Heart left ventricle (tissue), 16 donors: ENCODE measurements around the gene TIPARP. TPM values are rescaled to one million over a fixed set of nuclear protein-coding genes. Genes with fewer than 3 reads are reported as not detected.
"Not testable (repeated sequence)": the region's sequence is repeated elsewhere in the genome, so short reads cannot be mapped to it uniquely, and the experiment has no call there.

Experiments used
- ATAC-seq, 4 donors: fragments of 200-7000 bp; cut with Tn5 transposase; one replicate each; pipeline ENCODE4 v1.9.1; 2020 to 2022; ENCODE audit warnings: moderate library complexity in 4 of 4, mild to moderate bottlenecking in 3 of 4, moderate number of reproducible peaks in 1 of 4
- DNase-seq, 5 donors: peaks; one replicate each; pipeline ENCODE4 v3.0.0-alpha.2; 2020
- H3K27ac ChIP-seq, 12 donors: fragments of 200-600 bp; sonication (generic) in 4 of 12; one replicate each; pipeline versions ENCODE4 v1.5.0 to v1.8.0; 2016 to 2022; ENCODE audit warnings: mild to moderate bottlenecking in 2 of 12
- H3K27me3 ChIP-seq, 9 donors: fragments of 200-600 bp; sonication (generic) in 2 of 9; one replicate each; pipeline versions ENCODE4 v1.5.1 to v1.8.0; 2016 to 2022; ENCODE audit warnings: mild to moderate bottlenecking in 3 of 9
- H3K36me3 ChIP-seq, 9 donors: fragments of 200-600 bp; sonication (generic) in 2 of 9; one replicate each; pipeline versions ENCODE4 v1.5.0 to v1.8.0; 2018 to 2022; ENCODE audit warnings: mild to moderate bottlenecking in 2 of 9
- H3K4me1 ChIP-seq, 12 donors: fragments of 200-600 bp; sonication (generic) in 4 of 12; one replicate each; pipeline versions ENCODE4 v1.5.0 to v1.8.0; 2016 to 2022; ENCODE audit warnings: mild to moderate bottlenecking in 3 of 12
- H3K4me3 ChIP-seq, 12 donors: fragments of 200-600 bp; sonication (generic) in 4 of 12; one replicate each; pipeline versions ENCODE4 v1.5.0 to v1.8.0; 2017 to 2022; ENCODE audit warnings: mild to moderate bottlenecking in 9 of 12, moderate library complexity in 4 of 12
- H3K9me3 ChIP-seq, 12 donors: fragments of 200-600 bp; sonication (generic) in 4 of 12; one replicate each; pipeline versions ENCODE4 v1.5.0 to v1.8.0; 2016 to 2022; ENCODE audit warnings: mild to moderate bottlenecking in 1 of 12
- CTCF ChIP-seq, 12 donors: fragments of 200-600 bp; sonication (generic) in 4 of 12; IDR thresholded peaks; one replicate each; pipeline versions ENCODE4 v1.5.0 to v1.8.0; 2018 to 2022; ENCODE audit warnings: antibody characterized with exemption in 12 of 12, mild to moderate bottlenecking in 5 of 12
- POLR2A ChIP-seq, 2 donors: fragments of 450-650 bp; IDR thresholded peaks; one replicate each; pipeline ENCODE4 v1.6.1; 2017; ENCODE audit warnings: antibody characterized with exemption in 2 of 2, mild to moderate bottlenecking in 2 of 2, moderate library complexity in 2 of 2
- WGBS, 4 donors: extraction: QIAGEN DNeasy Blood & Tissue Kit in 2 of 4; methylation state at CpG; one replicate each; pipeline versions ENCODE4 v1.1.5 to v1.1.7; 2013 to 2018; 5-methylcytosine and 5-hydroxymethylcytosine counted together
- intact Hi-C, 10 donors: fragments of 100-400 bp; cut with DNase I; formaldehyde crosslinking; loops; one replicate each; pipeline versions ENCODE4 v1.11.1 to v1.14.2; 2022
- polyA plus RNA-seq, 2 donors: library from polyadenylated mRNA; stranded (reverse); fragments of 200-250 nt; gene quantifications; one replicate each; pipeline ENCODE4 v1.2.3, GENCODE V29; 2013
- total RNA-seq, 9 donors: library from RNA; depleted of rRNA in 2 of 9; stranded (reverse); fragments of >200 nt in 2 of 9; fragmentation: NEBNext Ultra II Directional in 3 of 9; extraction: Animal tissue kit (Norgen Biotek cat#: 25700) in 3 of 9; gene quantifications; one replicate each; pipeline versions ENCODE4 v1.1.0 to v1.2.4, GENCODE V29; 2016 to 2023
- donor health status: ischemic (EF 13 %, LVEDD 7.1; RV severe dilation, severe dysfunction).
- donor health status: healthy with polysubstance abuse.
- donor health status: DM: no; HTN: yes; CAD: no.
- donor health status: DM: no; HTN: no; CAD: no.
- donor health status: ischemic (EF 25% LVEDD 6.9; RV normal size, moderate dysfunction).
- donor health status: ischemic (EF 25% LVEDD 5.7; RV mildly dilated, moderate dysfunction).
- donor health status: healthy.
- donor health status: DM: yes; HTN: yes; CAD: no.
- donor health status: ischemic (EF 35%, LVEDD 5.7; RV mildly dilated, moderate dysfunction).
- donor health status: nonischemic (EF 11% LVEDD 7.7; RV severe dilation, severe dysfunction).
- donor health status: DM: yes; HTN: yes; CAD: no.
- donor health status: PGD.
- donor health status: ischemic (EF 29% LVEDD 5.4; RV normal size, mild dysfunction).
- donor health status: nonischemic (EF 23%, LVEDD 6.1; RV moderate dilation, normal function).

TIPARP gene
- total and polyA plus RNA-seq, 11 donors: 12.8 to 46.8 (median 33.8) TPM

GRCh38 chr3:156648086-156648485 lies 26.3 kb upstream of the TIPARP start:
- Histone ChIP-seq H3K9me3 (peaks cover 0 to 9% (median 0%) of the 10 kb centered on the region in 12 donors), H3K4me3 (no peak overlapping the region), H3K27me3 (no peaks in the 10 kb centered on the region), H3K36me3 (no peaks in the 10 kb centered on the region), H3K4me1 (peaks cover 0 to 10% (median 0%) of the 10 kb centered on the region in 12 donors), H3K27ac (no peak overlapping the region)
- no peak for DNase-seq
- WGBS, 4 donors: 70 to 78% (median 73%) methylated on average over 3 of the region's 3 CpGs
- no peak for ATAC-seq
- intact Hi-C loops: no loop called here
- TF ChIP-seq POLR2A (IDR thresholded peaks at IDR 0.05) (no peak), CTCF (IDR thresholded peaks at IDR 0.05) (no peak)

- WGBS, 4 donors: 82 to 91% (median 89%) methylated on average over 1 of the region's 1 CpG
These were observed 24.7 kb upstream of the TIPARP start for GRCh38 chr3:156649681-156650080.

GRCh38 chr3:156652661-156653060 lies 21.7 kb upstream of the TIPARP start:
- H3K27me3 ChIP-seq, H3K27ac ChIP-seq, intact Hi-C loops, DNase-seq, H3K4me3 ChIP-seq, H3K9me3 ChIP-seq, H3K36me3 ChIP-seq, ATAC-seq, H3K4me1 ChIP-seq: not testable (repeated sequence)
- 95 to 99% (median 97%) methylated on average over 2 of the region's 2 CpGs for WGBS, 4 donors

More at GRCh38 chr3:156649681-156650080, 24.7 kb upstream of the TIPARP start:
- no peak for ATAC-seq
- DNase-seq: no peak
- H3K27ac ChIP-seq: no peak overlapping the region
- no peaks in the 10 kb centered on the region for H3K36me3 ChIP-seq
- H3K27me3 ChIP-seq: no peaks in the 10 kb centered on the region
- H3K9me3 ChIP-seq: peaks cover 0 to 9% (median 0%) of the 10 kb centered on the region in 12 donors
- peaks cover 0 to 4% (median 0%) of the 10 kb centered on the region in 12 donors for H3K4me1 ChIP-seq
- intact Hi-C loops: no loop called here
- TF ChIP-seq POLR2A (IDR thresholded peaks at IDR 0.05): no peak
- TF ChIP-seq CTCF (IDR thresholded peaks at IDR 0.05): no peak
- H3K4me3 ChIP-seq: no peak overlapping the region

GRCh38 chr3:156654834-156655233 lies 19.6 kb upstream of the TIPARP start:
- Histone ChIP-seq H3K9me3 (no peaks in the 10 kb centered on the region), H3K27me3 (no peaks in the 10 kb centered on the region), H3K4me1 (peaks cover 0 to 4% (median 0%) of the 10 kb centered on the region in 12 donors), H3K27ac (no peak overlapping the region), H3K36me3 (no peaks in the 10 kb centered on the region), H3K4me3 (no peak overlapping the region)
- intact Hi-C loops: no loop called here
- ATAC-seq (no peak), DNase-seq (no peak)
- TF ChIP-seq POLR2A (IDR thresholded peaks at IDR 0.05) (no peak), CTCF (IDR thresholded peaks at IDR 0.05) (no peak)
- 91 to 100% (median 92%) methylated on average over 1 of the region's 1 CpG for WGBS, 4 donors
